ENCODE data around the gene VAPA. TPM values are rescaled to one million over a fixed set of nuclear protein-coding genes. Genes with fewer than 3 reads are reported as not detected.
"Not testable (repeated sequence)": the region's sequence is repeated elsewhere in the genome, so short reads cannot be mapped to it uniquely, and the experiment has no call there.

The VAPA gene
- total RNA-seq, 6 experiments from 2014 or later = 184 to 237 (median 206) TPM

DNA sequence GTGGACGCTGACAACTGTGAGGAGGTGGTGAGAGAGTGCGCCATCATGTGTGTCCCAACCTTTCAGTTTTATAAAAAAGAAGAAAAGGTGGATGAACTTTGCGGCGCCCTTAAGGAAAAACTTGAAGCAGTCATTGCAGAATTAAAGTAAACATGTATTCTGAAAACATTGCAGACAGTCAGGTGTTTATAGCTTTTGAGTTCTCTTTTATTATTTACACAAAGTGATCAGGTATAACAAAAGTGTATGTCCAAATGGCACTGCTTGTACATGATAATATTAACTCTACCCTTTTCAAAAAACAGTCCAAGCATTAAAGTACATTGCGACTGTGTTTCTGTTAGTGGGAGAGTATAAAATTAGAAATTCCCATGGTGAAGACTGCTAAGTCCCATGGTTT lies 25.8 kb upstream of the VAPA start:
- Mint-ChIP-seq H3K9me3 (no peaks in the 10 kb centered on the region), H3K4me1 (ENCODE audit: low read depth) (peaks cover 9% of the 10 kb centered on the region), H3K27ac (no peak overlapping the region), H3K36me3 (ENCODE audit: low read depth) (no peaks in the 10 kb centered on the region), H3K27me3 (ENCODE audit: insufficient read depth) (peaks cover 1% of the 10 kb centered on the region), H3K4me3 (no peak overlapping the region)
- TF ChIP-seq, protein P1, sequence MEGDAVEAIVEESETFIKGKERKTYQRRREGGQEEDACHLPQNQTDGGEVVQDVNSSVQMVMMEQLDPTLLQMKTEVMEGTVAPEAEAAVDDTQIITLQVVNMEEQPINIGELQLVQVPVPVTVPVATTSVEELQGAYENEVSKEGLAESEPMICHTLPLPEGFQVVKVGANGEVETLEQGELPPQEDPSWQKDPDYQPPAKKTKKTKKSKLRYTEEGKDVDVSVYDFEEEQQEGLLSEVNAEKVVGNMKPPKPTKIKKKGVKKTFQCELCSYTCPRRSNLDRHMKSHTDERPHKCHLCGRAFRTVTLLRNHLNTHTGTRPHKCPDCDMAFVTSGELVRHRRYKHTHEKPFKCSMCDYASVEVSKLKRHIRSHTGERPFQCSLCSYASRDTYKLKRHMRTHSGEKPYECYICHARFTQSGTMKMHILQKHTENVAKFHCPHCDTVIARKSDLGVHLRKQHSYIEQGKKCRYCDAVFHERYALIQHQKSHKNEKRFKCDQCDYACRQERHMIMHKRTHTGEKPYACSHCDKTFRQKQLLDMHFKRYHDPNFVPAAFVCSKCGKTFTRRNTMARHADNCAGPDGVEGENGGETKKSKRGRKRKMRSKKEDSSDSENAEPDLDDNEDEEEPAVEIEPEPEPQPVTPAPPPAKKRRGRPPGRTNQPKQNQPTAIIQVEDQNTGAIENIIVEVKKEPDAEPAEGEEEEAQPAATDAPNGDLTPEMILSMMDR (IDR thresholded peaks at IDR 0.05) = no peak
- no peak for DNase-seq

DNA sequence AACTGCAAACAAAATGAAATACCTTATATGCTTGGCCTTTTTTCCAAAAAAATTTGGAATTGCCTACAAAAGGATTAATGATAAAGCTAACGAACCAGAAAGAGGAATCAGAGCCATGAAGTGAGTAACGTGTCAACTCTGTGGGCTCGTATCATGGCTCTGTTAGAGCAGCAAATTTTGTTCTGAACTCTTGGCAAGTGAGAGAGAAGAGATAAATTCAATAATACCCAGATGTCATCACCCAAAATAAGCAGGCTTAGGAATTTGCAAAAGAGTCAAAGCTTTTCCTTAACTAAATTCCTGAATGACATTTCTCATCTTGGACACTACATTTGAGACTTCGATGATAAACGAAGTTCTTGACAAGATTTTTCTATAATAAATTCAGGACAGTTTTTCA lies 23.6 kb upstream of the VAPA start:
- TF ChIP-seq, protein P1 (IDR thresholded peaks at IDR 0.05) = no peak
- no peak for DNase-seq
- Mint-ChIP-seq H3K27me3 (ENCODE audit: insufficient read depth) (peaks cover 1% of the 10 kb centered on the region), H3K36me3 (ENCODE audit: low read depth) (no peaks in the 10 kb centered on the region), H3K27ac (no peak overlapping the region), H3K4me3 (no peak overlapping the region), H3K9me3 (no peaks in the 10 kb centered on the region), H3K4me1 (ENCODE audit: low read depth) (peaks cover 16% of the 10 kb centered on the region)

DNA sequence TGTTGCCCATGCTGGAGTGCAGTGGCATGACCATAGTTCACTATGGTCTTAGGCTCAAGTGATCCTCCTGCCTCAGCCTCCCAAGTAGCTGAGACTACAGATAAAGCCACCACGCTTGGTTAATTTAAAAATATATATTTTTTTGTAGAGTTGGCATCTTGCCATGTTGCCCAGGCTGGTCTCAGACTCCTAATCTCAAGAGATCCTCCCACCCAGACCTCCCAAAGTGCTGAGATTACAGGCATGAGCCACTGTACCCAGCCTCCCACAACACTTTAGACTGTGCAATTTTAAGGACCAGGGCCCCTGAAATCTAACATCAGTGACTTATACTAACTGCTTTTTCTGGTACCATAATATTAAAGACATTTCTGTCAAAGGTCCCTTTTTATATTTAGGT lies 22.9 kb upstream of the VAPA start:
- TF ChIP-seq, protein P1 (IDR thresholded peaks at IDR 0.05) = no peak

DNA sequence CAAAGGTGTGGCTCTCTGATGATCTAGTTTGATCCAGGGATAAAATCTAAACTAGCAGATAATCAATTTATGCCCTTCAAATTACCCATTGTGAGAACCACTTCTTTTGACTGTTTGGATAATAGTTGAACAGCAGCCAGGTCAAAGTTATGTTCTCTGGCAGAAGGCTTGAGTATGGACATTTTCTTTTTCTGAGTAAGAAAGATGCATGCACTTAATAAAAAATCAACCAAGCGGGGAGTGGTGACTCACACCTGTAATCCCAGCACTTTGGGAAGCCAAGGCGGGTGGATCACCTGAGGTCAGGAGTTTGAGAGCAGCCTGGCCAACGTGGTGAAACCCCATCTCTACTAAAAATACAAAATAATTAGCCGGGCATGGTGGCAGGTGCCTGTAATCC lies 22.3 kb upstream of the VAPA start:
- DNase-seq = peak; percentile 34
- H3K27ac Mint-ChIP-seq; H3K27me3 Mint-ChIP-seq (ENCODE audit: insufficient read depth); H3K9me3 Mint-ChIP-seq; H3K36me3 Mint-ChIP-seq (ENCODE audit: low read depth); H3K4me3 Mint-ChIP-seq: not testable (repeated sequence)
- H3K4me1 Mint-ChIP-seq (ENCODE audit: low read depth) = peaks cover 24% of the 10 kb centered on the region

More for the DNA sequence above, 22.9 kb upstream of the VAPA start:
- H3K27me3 Mint-ChIP-seq (ENCODE audit: insufficient read depth) = peaks cover 1% of the 10 kb centered on the region
- DNase-seq = no peak
- no peak overlapping the region for H3K4me3 Mint-ChIP-seq
- H3K36me3 Mint-ChIP-seq (ENCODE audit: low read depth) = no peaks in the 10 kb centered on the region
- H3K27ac Mint-ChIP-seq = no peak overlapping the region
- no peaks in the 10 kb centered on the region for H3K9me3 Mint-ChIP-seq
- peaks cover 24% of the 10 kb centered on the region for H3K4me1 Mint-ChIP-seq (ENCODE audit: low read depth)

DNA sequence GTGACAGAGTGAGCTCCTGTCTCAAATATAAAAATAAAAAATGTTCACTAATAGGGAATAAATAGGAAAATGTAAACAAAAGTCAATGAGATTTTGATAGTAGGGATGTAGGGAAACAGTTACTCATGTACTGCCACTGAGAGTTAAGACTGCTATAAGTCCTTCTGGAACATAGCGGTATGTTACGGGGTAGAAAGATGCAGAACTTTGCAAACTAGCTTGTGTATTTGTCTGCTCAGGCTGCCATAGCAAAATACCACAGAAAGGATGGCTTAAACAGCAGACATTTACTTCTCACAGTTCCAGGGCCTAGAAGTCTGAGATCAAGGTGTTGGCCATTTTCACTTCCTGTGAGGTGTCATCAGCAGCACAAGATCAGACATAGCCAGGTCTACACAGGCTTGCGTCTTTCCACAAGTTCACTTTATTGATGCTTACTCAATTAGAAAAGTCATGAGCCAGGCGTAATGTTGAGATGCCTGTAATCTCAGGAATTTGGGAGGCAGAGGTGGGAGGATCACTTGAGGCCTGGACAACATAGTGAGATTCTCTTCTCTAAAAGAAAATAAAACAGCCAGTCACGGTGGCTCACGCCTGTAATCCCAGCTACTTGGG lies 19.3 kb upstream of the VAPA start:
- Mint-ChIP-seq H3K9me3 (no peaks in the 10 kb centered on the region), H3K27ac (no peak overlapping the region), H3K4me1 (ENCODE audit: low read depth) (peaks cover 41% of the 10 kb centered on the region), H3K36me3 (ENCODE audit: low read depth) (no peaks in the 10 kb centered on the region), H3K27me3 (ENCODE audit: insufficient read depth) (no peaks in the 10 kb centered on the region; the same call in 1 of the 2 replicates), H3K4me3 (no peak overlapping the region)
- TF ChIP-seq, protein P1 (IDR thresholded peaks at IDR 0.05) = no peak
- DNase-seq = no peak

DNA sequence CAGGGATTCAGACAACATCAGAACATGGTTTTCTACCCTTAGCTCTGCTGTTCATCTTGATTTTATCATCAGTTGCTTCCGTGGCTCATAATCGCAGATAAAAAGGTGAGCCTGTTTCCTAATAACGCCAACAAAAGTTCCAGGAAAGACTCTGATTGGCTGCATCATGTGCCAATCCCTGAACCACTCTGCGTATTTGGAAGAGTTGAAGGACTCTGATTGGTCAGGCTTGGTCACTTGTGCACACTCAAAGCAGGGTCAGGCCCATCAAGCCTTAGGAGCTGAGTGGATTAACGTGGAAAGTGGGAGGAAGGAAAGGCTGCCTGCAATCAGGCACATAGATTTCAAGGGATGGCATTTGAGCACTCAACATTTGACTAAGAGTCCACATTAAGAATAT lies 16.7 kb upstream of the VAPA start:
- no peaks in the 10 kb centered on the region; the same call in 1 of the 2 replicates for H3K27me3 Mint-ChIP-seq (ENCODE audit: insufficient read depth)
- no peak overlapping the region; the same call in 1 of the 2 replicates for H3K27ac Mint-ChIP-seq
- TF ChIP-seq, protein P1 (IDR thresholded peaks at IDR 0.05) = no peak
- no peak for DNase-seq
- no peaks in the 10 kb centered on the region for H3K9me3 Mint-ChIP-seq
- peaks cover 41% of the 10 kb centered on the region for H3K4me1 Mint-ChIP-seq (ENCODE audit: low read depth)
- no peaks in the 10 kb centered on the region for H3K36me3 Mint-ChIP-seq (ENCODE audit: low read depth)
- H3K4me3 Mint-ChIP-seq = no peak overlapping the region

DNA sequence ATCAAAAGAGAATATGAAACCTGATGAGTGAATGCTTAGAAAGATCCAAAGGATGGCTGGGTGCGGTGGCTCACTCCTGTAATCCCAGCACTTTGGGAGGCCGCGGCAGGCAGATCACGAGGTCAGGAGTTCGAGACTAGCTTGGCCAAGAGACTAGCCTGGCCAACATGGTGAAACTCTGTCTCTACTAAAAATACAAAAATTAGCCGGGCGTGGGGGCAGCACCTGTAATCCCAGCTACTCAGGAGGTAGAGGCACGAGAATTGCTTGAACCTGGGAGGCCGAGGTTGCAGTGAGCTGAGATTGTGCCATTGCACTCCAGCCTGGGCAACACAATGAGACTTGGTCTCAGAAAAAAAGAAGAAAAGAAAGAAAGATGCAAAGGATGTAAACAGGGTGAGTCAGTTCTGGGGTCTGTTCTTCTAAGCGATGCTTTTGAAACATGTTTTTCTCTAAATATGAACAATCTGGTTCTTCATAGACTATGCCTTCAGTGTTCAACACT lies 16.0 kb upstream of the VAPA start:
- peaks cover 41% of the 10 kb centered on the region for H3K4me1 Mint-ChIP-seq (ENCODE audit: low read depth)
- H3K4me3 Mint-ChIP-seq; H3K27me3 Mint-ChIP-seq (ENCODE audit: insufficient read depth); H3K36me3 Mint-ChIP-seq (ENCODE audit: low read depth); H3K27ac Mint-ChIP-seq; H3K9me3 Mint-ChIP-seq; DNase-seq: not testable (repeated sequence)

All from HFFc6 (cell line).